K562 (cell line): ENCODE measurements around the gene ZNF554. TPM values are rescaled to one million over a fixed set of nuclear protein-coding genes. Genes with fewer than 3 reads are reported as not detected.

ENCODE experiments used
- ATAC-seq: fragments of 200-7000 bp; cut with Tn5 transposase; 3 replicates; pipeline ENCODE4 v1.9.1; 2020; ENCODE audit warnings: moderate library complexity
- BruUV-seq: library from RNA; stranded (reverse); fragments of 400-500 nt; replicated peaks from 2 replicates; lab custom pipeline; 2021; lab: Mats Ljungman, UMichigan
- CTCF ChIA-PET: fragments of 300-600 bp; formaldehyde crosslinking; extraction: SDS; loops from one replicate; lab custom pipeline; 2021; ENCODE audit warnings: low intra/inter-chr PET ratio; lab: Yijun Ruan, JAX
- POLR2A ChIA-PET: fragments of 300-600, 350-650 bp; sonication (Branson Sonifier 250); formaldehyde crosslinking; extraction: SDS; loops from one replicate; lab custom pipeline; 2021; ENCODE audit warnings: antibody characterized with exemption, inconsistent platforms; lab: Yijun Ruan, JAX
- DNase-seq, 4 experiments: peaks; one replicate each; pipeline versions ENCODE4 v3.0.0 to v3.0.0-alpha.2; 2011 to 2018; ENCODE audit warnings: low spot score in 3 of 4, mixed read lengths in 3 of 4; ENCODE audit errors: extremely low read depth in 1 of 4
- FAIRE-seq: peaks from 2 replicates; lab custom pipeline; 2011; peaks lifted over from hg19 to GRCh38; lab: Jason Lieb, UNC
- H2AFZ ChIP-seq: 2 replicates; pipeline ENCODE4 v1.6.0; 2011; ENCODE audit warnings: low read depth, low read length, control low read depth, inconsistent platforms
- H3K27ac ChIP-seq: fragments of 200-600 bp; 3 replicates; pipeline ENCODE4 v1.8.0; 2011; ENCODE audit warnings: low read depth, mild to moderate bottlenecking, control low read depth, inconsistent platforms, low read length, moderate library complexity, mixed read lengths; ENCODE audit errors: extremely low read depth
- H3K27me3 ChIP-seq, 2 experiments: fragments of 300-600 bp in 1 of 2; 2 replicates in 1 of 2; 3 replicates in 1 of 2; pipeline versions ENCODE4 v1.6.0 to v1.8.0; 2011; ENCODE audit warnings: inconsistent platforms in 2 of 2, low read length in 2 of 2, mild to moderate bottlenecking in 1 of 2, mixed read lengths in 1 of 2, moderate library complexity in 1 of 2; ENCODE audit not compliant: control insufficient read depth in 2 of 2, insufficient read depth in 2 of 2
- H3K36me3 ChIP-seq: fragments of 300-600 bp; 3 replicates; pipeline ENCODE4 v1.8.0; 2011; ENCODE audit warnings: mild to moderate bottlenecking, low read length, inconsistent platforms; ENCODE audit not compliant: control insufficient read depth, insufficient read depth
- H3K4me1 ChIP-seq, 2 experiments: fragments of 200-600 bp in 1 of 2; replicated peaks in 1 of 2; 2 replicates in 1 of 2; 3 replicates in 1 of 2; pipeline versions ENCODE4 v1.5.1 to v1.8.0; 2011; ENCODE audit warnings: inconsistent platforms in 2 of 2, low read length in 2 of 2, mild to moderate bottlenecking in 1 of 2, mixed read lengths in 1 of 2, moderate library complexity in 1 of 2; ENCODE audit not compliant: control insufficient read depth in 2 of 2, insufficient read depth in 2 of 2
- H3K4me2 ChIP-seq: 2 replicates; pipeline ENCODE4 v1.6.1; 2011; ENCODE audit warnings: low read length, control low read depth, inconsistent platforms, mixed read lengths; ENCODE audit not compliant: insufficient read depth
- H3K4me3 ChIP-seq: fragments of 200-600 bp; sonication (generic), shearing (Covaris generic); 2 replicates; pipeline ENCODE4 v1.5.1; 2016; ENCODE audit warnings: control low read depth, inconsistent platforms
- H3K79me2 ChIP-seq: fragments of 200-600 bp; 3 replicates; pipeline ENCODE4 v1.8.0; 2011; ENCODE audit warnings: low read length, inconsistent platforms; ENCODE audit not compliant: control insufficient read depth, insufficient read depth
- H3K9ac ChIP-seq, 2 experiments: 2 replicates each; pipeline versions ENCODE4 v1.6.0 to v1.6.1; 2011; ENCODE audit warnings: low read depth in 2 of 2, low read length in 2 of 2, control low read depth in 1 of 2, inconsistent platforms in 1 of 2, mild to moderate bottlenecking in 1 of 2, mixed read lengths in 1 of 2; ENCODE audit not compliant: insufficient read depth in 1 of 2
- H3K9me1 ChIP-seq: one replicate; pipeline ENCODE4 v1.6.0; 2011; ENCODE audit warnings: inconsistent platforms, mild to moderate bottlenecking, low read length, moderate library complexity; ENCODE audit not compliant: control insufficient read depth, insufficient read depth
- H3K9me3 ChIP-seq: replicated peaks from 2 replicates; pipeline ENCODE4 v1.5.1; 2011; ENCODE audit warnings: low read depth, low read length, inconsistent platforms; ENCODE audit not compliant: control insufficient read depth, insufficient read depth
- H4K20me1 ChIP-seq: replicated peaks from 2 replicates; pipeline ENCODE4 v1.6.1; 2011; ENCODE audit warnings: low read length, inconsistent platforms, mixed read lengths; ENCODE audit not compliant: control insufficient read depth, insufficient read depth
- DDX20 ChIP-seq: fragments of 450-650 bp; IDR thresholded peaks from 2 replicates; pipeline ENCODE4 v1.6.1; 2016; ENCODE audit warnings: missing genetic modification characterization, low read depth, mild to moderate bottlenecking, missing compliant biosample characterization, moderate library complexity
- ILK ChIP-seq: fragments of 450-650 bp; IDR thresholded peaks from 2 replicates; pipeline ENCODE4 v1.6.1; 2016; ENCODE audit warnings: missing genetic modification characterization, low read depth, mild to moderate bottlenecking, missing compliant biosample characterization, moderate library complexity, borderline replicate concordance
- TCF7 ChIP-seq: sonication (generic); IDR thresholded peaks from 2 replicates; pipeline ENCODE4 v1.6.1; 2016; ENCODE audit warnings: antibody characterized with exemption, borderline replicate concordance
- TEAD2 ChIP-seq: fragments of 450-650 bp; IDR thresholded peaks from 2 replicates; pipeline ENCODE4 v1.6.1; 2016; ENCODE audit warnings: missing genetic modification characterization, control low read depth, missing compliant biosample characterization
- WGBS: fragments of 100-300 bp; shearing (Covaris generic); methylation state at CpG from one replicate; pipeline ENCODE4 v1.1.6; 2016; ENCODE audit warnings: low coverage, mixed read lengths; ENCODE audit not compliant: insufficient coverage; ENCODE audit errors: missing lambda C conversion rate; 5-methylcytosine and 5-hydroxymethylcytosine counted together
- in situ Hi-C: fragments of 300-500 bp; cut with MboI; formaldehyde crosslinking; loops from 4 replicates; pipeline ENCODE4 v1.15.0; 2018; ENCODE audit warnings: inconsistent platforms, mixed read lengths
- intact Hi-C: fragments of 100-400 bp; cut with micrococcal nuclease; formaldehyde crosslinking; loops from 2 replicates; pipeline ENCODE4 v1.14.2; 2022
- polyA plus RNA-seq, 8 experiments: library from polyadenylated mRNA; depleted of rRNA in 4 of 8; stranded (reverse) in 5 of 8; unstranded in 3 of 8; fragments of >200 nt; fragmentation: Nextera tagmentation in 2 of 8; fragmentation: Illumina TruSeq in 1 of 8; extraction: Ambion mirVana in 2 of 8; extraction: Trizol in 1 of 8; gene quantifications; 2 replicates each; pipeline versions ENCODE4 v1.2.1 to v1.2.3, GENCODE V29; 2011 to 2014; ENCODE audit warnings: inconsistent platforms in 1 of 8, missing spikeins in 1 of 8
- total RNA-seq, 7 experiments: library from RNA; depleted of rRNA in 6 of 7; stranded (reverse); fragments of >200 nt in 6 of 7; fragmentation: Illumina TruSeq in 2 of 7; extraction: Trizol in 2 of 7; gene quantifications; 2 replicates each; pipeline versions ENCODE4 v1.2.1 to v1.2.3, GENCODE V29; 2011 to 2021; ENCODE audit warnings: low replicate concordance in 1 of 7

Gene ZNF554
- total and polyA plus RNA-seq, 9 of the 15 experiments (the other 6 are each of a cell fraction or from before 2014, with no cell fraction given), result 0.07 to 1.8 (median 1.1) TPM

GRCh38 chr19:2790194-2790556 lies 29.5 kb upstream of the ZNF554 start:
- ChIA-PET POLR2A (interaction anchor here (0.7 to 3.4 kb wide), 3 partner anchors 10 to 28 kb away, joined by 3 to 12 read pairs (median 4); no protein-coding TSS in a partner anchor), CTCF (no interaction called here)
- Histone ChIP-seq H3K4me3 (no peak overlapping the region), H3K9ac (peak overlapping the region in 1 of 2 experiments; percentile 48; a peak in 1 of 4 replicates), H3K36me3 (peaks cover 72% of the 10 kb centered on the region; the same call in 2 of the 3 replicates), H3K4me2 (no peak overlapping the region), H3K9me3 (no peaks in the 10 kb centered on the region), H3K9me1 (no peaks in the 10 kb centered on the region), H4K20me1 (0 out of 2 replicates have a peak, but pooled peaks cover 5% of the 10 kb centered on the region), H3K79me2 (peaks cover 50% of the 10 kb centered on the region), H3K27ac (no peak overlapping the region), H3K27me3 (no peaks in the 10 kb centered on the region), H2AFZ (no peak overlapping the region), H3K4me1 (peaks cover 3 to 32% of the 10 kb centered on the region in 2 experiments; a peak in 3 of 5 replicates)
- TF ChIP-seq TEAD2 (no peak), ILK (tag) (no peak), DDX20 (tag) (no peak), TCF7 (no peak)
- no TSS peak for BruUV-seq
- DNase-seq (no peak), FAIRE-seq (no peak), ATAC-seq (no peak)
- intact Hi-C loops (no loop called here), in situ Hi-C loops (no loop called here)
- 90% methylated on average over 14 of the region's 14 CpGs for WGBS
